Measurements from ENCODE around the gene TSPAN9. TPM values are rescaled to one million over a fixed set of nuclear protein-coding genes. Genes with fewer than 3 reads are reported as not detected.

Gene TSPAN9
- polyA plus RNA-seq, 1 experiment, result 67.0 TPM

DNA sequence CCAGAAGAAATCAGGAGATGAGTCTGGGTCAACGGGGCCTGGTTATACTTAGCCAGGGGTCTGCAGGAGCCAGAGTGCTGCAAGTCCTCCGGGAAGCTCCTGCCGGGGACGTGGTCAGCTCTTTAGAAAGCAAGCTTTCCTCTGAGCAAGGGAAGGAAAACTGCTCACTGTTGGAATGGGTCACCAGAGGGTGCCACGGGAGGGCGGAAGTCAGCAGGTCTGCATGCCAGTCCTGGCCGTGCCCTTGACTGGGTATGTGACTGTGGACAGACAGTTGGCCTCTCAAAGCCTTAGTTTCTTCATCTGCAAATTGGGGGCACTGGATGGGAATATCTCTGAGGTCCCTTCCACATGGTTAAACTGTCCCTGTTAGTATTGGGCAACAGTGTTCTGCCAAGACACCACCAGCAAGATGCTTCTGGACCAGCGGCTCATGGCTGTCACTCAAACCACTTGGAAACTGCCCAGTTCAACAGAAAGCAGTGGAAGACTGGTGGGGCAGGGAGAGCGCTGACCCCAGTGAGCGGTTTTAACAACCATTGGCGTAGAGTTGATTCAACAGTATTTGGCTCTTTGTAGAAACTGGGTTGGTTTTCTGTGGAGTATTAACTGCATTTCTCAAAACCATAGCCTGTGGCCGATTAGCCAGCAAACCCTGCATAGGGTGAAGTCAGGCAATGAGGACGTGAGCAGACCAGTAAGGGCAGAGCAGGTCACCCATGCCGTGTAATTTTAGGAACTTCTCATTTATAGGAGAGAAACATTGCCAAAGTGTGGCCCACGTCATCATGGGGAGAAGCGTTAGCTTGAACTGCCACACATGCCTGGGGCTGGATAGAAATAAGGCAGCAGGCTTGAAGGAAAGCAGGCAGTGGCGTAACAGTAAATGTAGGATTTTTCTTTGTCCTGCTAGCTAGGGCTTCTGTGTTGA lies 249.9 kb downstream of the TSPAN9 start:
- ChIA-PET POLR2A (no interaction called here), CTCF (interaction anchor here (0.9 to 1.2 kb wide), 3 partner anchors 11 to 27 kb away, joined by 3 to 5 read pairs (median 5); no protein-coding TSS in a partner anchor)
- TF ChIP-seq, protein P1, sequence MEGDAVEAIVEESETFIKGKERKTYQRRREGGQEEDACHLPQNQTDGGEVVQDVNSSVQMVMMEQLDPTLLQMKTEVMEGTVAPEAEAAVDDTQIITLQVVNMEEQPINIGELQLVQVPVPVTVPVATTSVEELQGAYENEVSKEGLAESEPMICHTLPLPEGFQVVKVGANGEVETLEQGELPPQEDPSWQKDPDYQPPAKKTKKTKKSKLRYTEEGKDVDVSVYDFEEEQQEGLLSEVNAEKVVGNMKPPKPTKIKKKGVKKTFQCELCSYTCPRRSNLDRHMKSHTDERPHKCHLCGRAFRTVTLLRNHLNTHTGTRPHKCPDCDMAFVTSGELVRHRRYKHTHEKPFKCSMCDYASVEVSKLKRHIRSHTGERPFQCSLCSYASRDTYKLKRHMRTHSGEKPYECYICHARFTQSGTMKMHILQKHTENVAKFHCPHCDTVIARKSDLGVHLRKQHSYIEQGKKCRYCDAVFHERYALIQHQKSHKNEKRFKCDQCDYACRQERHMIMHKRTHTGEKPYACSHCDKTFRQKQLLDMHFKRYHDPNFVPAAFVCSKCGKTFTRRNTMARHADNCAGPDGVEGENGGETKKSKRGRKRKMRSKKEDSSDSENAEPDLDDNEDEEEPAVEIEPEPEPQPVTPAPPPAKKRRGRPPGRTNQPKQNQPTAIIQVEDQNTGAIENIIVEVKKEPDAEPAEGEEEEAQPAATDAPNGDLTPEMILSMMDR (IDR thresholded peaks at IDR 0.05; ENCODE audit: insufficient read depth, low read depth, low read length), result no peak
- H3K27me3 ChIP-seq (ENCODE audit: control insufficient read depth, insufficient read depth, low read length), result peaks cover 6% of the 10 kb centered on the region
- H3K4me3 ChIP-seq (ENCODE audit: low read depth, low read length), result no peak overlapping the region
- no peaks in the 10 kb centered on the region for H3K36me3 ChIP-seq (ENCODE audit: control insufficient read depth, insufficient read depth, low read length)
- no peak for DNase-seq (ENCODE audit: low read depth)

DNA sequence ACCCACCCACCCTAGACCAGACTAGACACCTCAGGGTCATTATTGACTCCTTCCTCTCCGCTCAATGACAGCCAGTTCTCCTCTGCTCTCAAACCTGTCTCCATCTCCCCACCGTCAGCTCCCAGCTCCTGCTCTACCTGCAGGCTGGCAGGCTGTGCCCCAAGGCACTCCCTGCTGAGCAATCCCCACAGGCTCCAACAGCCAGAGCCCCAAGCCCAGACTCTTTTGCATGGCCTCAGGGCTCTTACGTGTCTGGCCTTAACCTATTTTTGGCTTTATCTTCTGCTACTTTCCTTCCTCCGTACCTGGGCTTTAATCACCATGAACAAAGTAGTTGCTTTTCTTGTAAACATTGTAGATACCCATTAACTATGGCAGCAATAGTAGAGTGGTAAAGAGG lies 250.9 kb downstream of the TSPAN9 start:
- TF ChIP-seq, protein P1 (IDR thresholded peaks at IDR 0.05; ENCODE audit: insufficient read depth, low read depth, low read length), result no peak
- H3K27me3 ChIP-seq (ENCODE audit: control insufficient read depth, insufficient read depth, low read length), result peaks cover 6% of the 10 kb centered on the region
- ChIA-PET POLR2A (no interaction called here), CTCF (no interaction called here)
- no peaks in the 10 kb centered on the region for H3K36me3 ChIP-seq (ENCODE audit: control insufficient read depth, insufficient read depth, low read length)
- H3K4me3 ChIP-seq (ENCODE audit: low read depth, low read length), result no peak overlapping the region
- no peak for DNase-seq (ENCODE audit: low read depth)

DNA sequence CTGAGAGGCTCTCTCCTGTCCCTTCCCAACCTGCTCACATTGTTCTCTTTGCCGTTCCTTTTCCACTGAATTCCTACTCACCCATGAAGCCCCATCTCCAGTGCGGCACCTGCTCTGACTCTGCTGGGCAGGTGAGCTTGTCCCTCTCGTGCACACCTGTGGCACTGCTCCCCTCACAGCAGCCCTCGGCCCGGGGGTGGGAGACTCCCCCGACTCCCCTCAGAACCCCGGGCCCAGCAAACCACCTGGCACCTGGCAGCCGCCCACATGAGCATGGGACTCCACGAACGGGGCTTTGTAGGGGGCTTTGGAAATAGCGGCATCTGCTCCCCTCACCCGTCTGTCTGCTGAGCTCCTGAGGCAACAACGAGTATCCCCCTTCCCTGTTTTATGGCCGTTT lies 251.4 kb downstream of the TSPAN9 start:
- TF ChIP-seq, protein P1 (IDR thresholded peaks at IDR 0.05; ENCODE audit: insufficient read depth, low read depth, low read length), result no peak
- CTCF ChIA-PET, result no interaction called here
- POLR2A ChIA-PET, result no interaction called here
- no peak overlapping the region for H3K4me3 ChIP-seq (ENCODE audit: low read depth, low read length)
- H3K36me3 ChIP-seq (ENCODE audit: control insufficient read depth, insufficient read depth, low read length), result no peaks in the 10 kb centered on the region
- DNase-seq (ENCODE audit: low read depth), result no peak
- H3K27me3 ChIP-seq (ENCODE audit: control insufficient read depth, insufficient read depth, low read length), result peaks cover 6% of the 10 kb centered on the region

DNA sequence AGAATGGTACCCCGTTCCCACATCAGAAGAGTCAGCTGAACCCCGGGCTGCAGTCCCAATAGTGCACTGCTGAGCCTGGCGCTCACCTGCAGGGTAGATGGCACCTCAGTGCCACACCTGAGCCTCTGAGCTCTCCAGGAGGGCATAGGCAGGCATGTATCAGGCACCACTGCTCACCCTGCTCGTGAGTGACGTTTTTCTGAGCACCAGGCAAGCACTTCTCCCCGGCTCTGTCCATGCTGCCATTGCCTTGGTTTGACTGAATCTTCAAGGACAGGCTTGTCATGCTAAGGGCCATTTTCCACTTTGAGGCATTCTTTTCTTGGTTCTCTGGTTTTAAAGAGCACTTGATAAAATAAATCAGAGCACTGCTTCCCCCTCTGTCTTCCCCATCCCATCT lies 252.2 kb downstream of the TSPAN9 start:
- ChIA-PET CTCF (interaction anchor here (1.0 kb wide), 1 partner anchor 30 kb away, joined by 4 read pairs; no protein-coding TSS in a partner anchor), POLR2A (no interaction called here)
- peaks cover 4% of the 10 kb centered on the region for H3K27me3 ChIP-seq (ENCODE audit: control insufficient read depth, insufficient read depth, low read length)
- H3K4me3 ChIP-seq (ENCODE audit: low read depth, low read length), result no peak overlapping the region
- TF ChIP-seq, protein P1 (IDR thresholded peaks at IDR 0.05; ENCODE audit: insufficient read depth, low read depth, low read length), result no peak
- no peaks in the 10 kb centered on the region for H3K36me3 ChIP-seq (ENCODE audit: control insufficient read depth, insufficient read depth, low read length)
- no peak for DNase-seq (ENCODE audit: low read depth)

DNA sequence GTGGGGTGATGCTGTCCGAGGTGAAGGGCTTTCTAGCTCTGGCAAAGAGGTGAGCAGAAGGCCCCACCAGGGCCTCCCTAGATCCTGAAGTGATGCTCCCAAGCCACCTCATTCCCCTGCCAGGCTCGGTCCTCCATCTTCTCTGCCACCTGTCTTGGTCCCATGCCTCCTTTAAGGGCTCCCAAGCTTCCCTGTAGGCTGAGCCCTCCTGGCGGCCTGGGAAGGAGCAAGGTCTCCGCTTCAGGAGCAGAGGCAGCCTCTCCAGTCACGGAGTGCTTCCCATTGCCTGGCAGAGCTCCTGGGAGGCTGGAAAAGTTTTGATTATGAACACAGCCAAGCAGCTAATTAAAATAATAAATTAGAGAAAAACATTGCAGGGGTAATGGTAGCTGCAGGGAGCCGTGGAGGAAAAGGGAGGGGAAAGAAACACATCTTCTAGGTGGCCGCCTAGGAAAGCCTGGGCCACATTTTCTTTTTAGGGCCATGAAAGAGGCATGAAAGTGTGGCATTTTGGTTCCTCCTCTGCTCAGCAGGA lies 253.9 kb downstream of the TSPAN9 start:
- ChIA-PET POLR2A (no interaction called here), CTCF (interaction anchor here (0.7 to 4.2 kb wide), 3 partner anchors 16 to 112 kb away, joined by 3 to 15 read pairs (median 8); no protein-coding TSS in a partner anchor)
- DNase-seq (ENCODE audit: low read depth), result no peak

More for the DNA sequence above, 253.9 kb downstream of the TSPAN9 start:
- Histone ChIP-seq H3K27me3 (ENCODE audit: control insufficient read depth, insufficient read depth, low read length) (peaks cover 4% of the 10 kb centered on the region), H3K36me3 (ENCODE audit: control insufficient read depth, insufficient read depth, low read length) (no peaks in the 10 kb centered on the region), H3K4me3 (ENCODE audit: low read depth, low read length) (no peak overlapping the region)
- TF ChIP-seq, protein P1 (IDR thresholded peaks at IDR 0.05; ENCODE audit: insufficient read depth, low read depth, low read length), result no peak
